Body of pancreas (tissue), 4 donors: ENCODE results near the gene BRDT. TPM values are rescaled to one million over a fixed set of nuclear protein-coding genes. Genes with fewer than 3 reads are reported as not detected.

Experiments
- ATAC-seq: fragments of 150-250 bp; one replicate; pipeline ENCODE4 v1.9.1; 2016
- DNase-seq, 4 donors: peaks; one replicate each; pipeline ENCODE4 v3.0.0-alpha.2; 2019
- H3K27ac ChIP-seq, 4 donors: fragments of 200-600 bp; sonication (generic); 1 replicate in 3 of 4; 2 replicates in 1 of 4; pipeline versions ENCODE4 v1.5.1 to v1.6.1; 2016 to 2019; ENCODE audit warnings: mild to moderate bottlenecking in 1 of 4, mixed read lengths in 1 of 4, moderate library complexity in 1 of 4
- H3K27me3 ChIP-seq, 2 donors: fragments of 200-600 bp; sonication (generic); one replicate each; pipeline ENCODE4 v1.6.0; 2016; ENCODE audit warnings: mild to moderate bottlenecking in 1 of 2
- H3K36me3 ChIP-seq, 2 donors: fragments of 200-600 bp; sonication (generic); replicated peaks in 1 of 2; 2 replicates each; pipeline ENCODE4 v1.5.1; 2016; ENCODE audit warnings: low read depth in 2 of 2; ENCODE audit not compliant: insufficient read depth in 1 of 2
- H3K4me1 ChIP-seq: fragments of 200-600 bp; sonication (generic); one replicate; pipeline ENCODE4 v1.6.0; 2016
- H3K4me3 ChIP-seq, 2 donors: fragments of 200-600 bp; sonication (generic); 1 replicate in 1 of 2; 2 replicates in 1 of 2; pipeline ENCODE4 v1.5.1; 2016 to 2019
- H3K9me3 ChIP-seq, 3 donors: fragments of 200-600 bp; sonication (generic); 1 replicate in 2 of 3; 2 replicates in 1 of 3; pipeline ENCODE4 v1.5.1; 2016
- POLR2A ChIP-seq, 3 donors: fragments of 450-650 bp; IDR thresholded peaks; one replicate each; pipeline ENCODE4 v1.6.1; 2016; ENCODE audit warnings: antibody characterized with exemption in 3 of 3, mild to moderate bottlenecking in 2 of 3
- WGBS, 2 donors: methylation state at CpG; one replicate each; pipeline ENCODE4 v1.1.5; 2017; 5-methylcytosine and 5-hydroxymethylcytosine counted together
- intact Hi-C: fragments of 100-400 bp; cut with DNase I; formaldehyde crosslinking; loops from one replicate; pipeline ENCODE4 v1.15.1; 2023
- total RNA-seq, 2 donors: library from RNA; depleted of rRNA; stranded (reverse); fragments of >200 nt; gene quantifications; one replicate each; pipeline ENCODE4 v1.1.0, GENCODE V29; 2016
- TF ChIP-seq, protein P1 (sequence below), 7 experiments: fragments of 450-650 bp in 4 of 7; fragments of 200-600 bp in 3 of 7; sonication (generic) in 3 of 7; IDR thresholded peaks; one replicate each; pipeline ENCODE4 v1.5.1; 2016 to 2019; ENCODE audit warnings: antibody characterized with exemption in 7 of 7

Gene BRDT
- total RNA-seq, 2 donors from 2014 or later: not detected

DNA sequence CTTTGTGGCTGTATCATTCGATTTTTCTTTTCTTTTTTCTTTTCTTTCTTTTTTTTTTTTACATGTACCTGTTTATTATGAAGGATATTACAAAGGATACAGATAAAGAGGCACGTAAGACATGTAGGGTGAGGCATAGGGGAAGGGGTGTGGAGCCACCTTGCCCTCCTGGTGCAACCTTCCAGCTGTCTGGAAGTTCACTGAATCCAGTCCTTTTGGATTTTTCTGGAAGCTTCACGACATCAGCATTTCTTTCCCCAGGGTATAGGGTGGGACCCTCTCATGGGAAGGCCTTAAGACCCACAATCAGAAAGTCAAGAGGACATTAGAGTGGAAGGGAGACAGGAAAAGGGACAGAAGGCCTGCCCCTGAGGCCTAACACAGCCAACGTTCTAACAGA lies 33.2 kb upstream of the BRDT start:
- DNase-seq: no peak
- TF ChIP-seq, protein P1, sequence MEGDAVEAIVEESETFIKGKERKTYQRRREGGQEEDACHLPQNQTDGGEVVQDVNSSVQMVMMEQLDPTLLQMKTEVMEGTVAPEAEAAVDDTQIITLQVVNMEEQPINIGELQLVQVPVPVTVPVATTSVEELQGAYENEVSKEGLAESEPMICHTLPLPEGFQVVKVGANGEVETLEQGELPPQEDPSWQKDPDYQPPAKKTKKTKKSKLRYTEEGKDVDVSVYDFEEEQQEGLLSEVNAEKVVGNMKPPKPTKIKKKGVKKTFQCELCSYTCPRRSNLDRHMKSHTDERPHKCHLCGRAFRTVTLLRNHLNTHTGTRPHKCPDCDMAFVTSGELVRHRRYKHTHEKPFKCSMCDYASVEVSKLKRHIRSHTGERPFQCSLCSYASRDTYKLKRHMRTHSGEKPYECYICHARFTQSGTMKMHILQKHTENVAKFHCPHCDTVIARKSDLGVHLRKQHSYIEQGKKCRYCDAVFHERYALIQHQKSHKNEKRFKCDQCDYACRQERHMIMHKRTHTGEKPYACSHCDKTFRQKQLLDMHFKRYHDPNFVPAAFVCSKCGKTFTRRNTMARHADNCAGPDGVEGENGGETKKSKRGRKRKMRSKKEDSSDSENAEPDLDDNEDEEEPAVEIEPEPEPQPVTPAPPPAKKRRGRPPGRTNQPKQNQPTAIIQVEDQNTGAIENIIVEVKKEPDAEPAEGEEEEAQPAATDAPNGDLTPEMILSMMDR (IDR thresholded peaks at IDR 0.05): no peak
- no peak for TF ChIP-seq POLR2A (IDR thresholded peaks at IDR 0.05)
- WGBS, 2 donors: 69 to 70% methylated on average over 4 of the region's 4 CpGs
- Histone ChIP-seq H3K27ac (no peak overlapping the region), H3K27me3 (no peaks in the 10 kb centered on the region), H3K9me3 (no peaks in the 10 kb centered on the region), H3K4me1 (no peaks in the 10 kb centered on the region), H3K36me3 (no peaks in the 10 kb centered on the region), H3K4me3 (no peak overlapping the region)
- intact Hi-C loops: no loop called here
- ATAC-seq: no peak

- no peaks in the 10 kb centered on the region for H3K9me3 ChIP-seq
- no peak for DNase-seq
- no peak overlapping the region for H3K4me3 ChIP-seq
- H3K4me1 ChIP-seq: no peaks in the 10 kb centered on the region
- no peaks in the 10 kb centered on the region for H3K27me3 ChIP-seq
- TF ChIP-seq POLR2A (IDR thresholded peaks at IDR 0.05): no peak
- TF ChIP-seq, protein P1 (IDR thresholded peaks at IDR 0.05): no peak
- H3K27ac ChIP-seq: no peak overlapping the region
- H3K36me3 ChIP-seq: no peaks in the 10 kb centered on the region
- intact Hi-C loops: no loop called here
- WGBS, 2 donors: 41 to 46% methylated on average over 5 of the region's 5 CpGs
- no peak for ATAC-seq
These were observed 32.3 kb upstream of the BRDT start for GRCh38 chr1:91916811-91917460.

DNA sequence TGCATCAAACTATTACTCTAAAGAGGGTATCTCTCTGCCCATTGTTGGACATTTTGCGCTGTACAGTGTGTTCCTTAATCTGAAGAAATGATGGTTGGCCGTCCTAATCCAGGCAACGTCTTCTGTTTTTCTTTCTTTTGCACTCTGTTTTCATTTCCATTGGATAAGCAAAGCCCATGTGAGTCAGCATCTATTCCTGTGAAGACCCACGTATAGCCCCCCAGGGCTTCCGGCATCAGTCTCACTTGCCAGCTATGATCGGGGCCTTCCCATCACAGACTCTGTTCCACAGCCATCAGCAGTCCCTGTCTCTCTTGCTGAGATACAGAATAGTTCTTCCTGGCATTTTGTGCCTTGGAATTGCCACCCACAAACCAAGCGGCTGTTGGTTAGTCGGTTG lies 29.2 kb upstream of the BRDT start:
- DNase-seq (no peak), ATAC-seq (no peak)
- Histone ChIP-seq H3K4me3 (no peak overlapping the region), H3K27ac (no peak overlapping the region), H3K27me3 (no peaks in the 10 kb centered on the region), H3K36me3 (no peaks in the 10 kb centered on the region), H3K9me3 (no peaks in the 10 kb centered on the region), H3K4me1 (no peaks in the 10 kb centered on the region)
- TF ChIP-seq, protein P1 (IDR thresholded peaks at IDR 0.05): no peak
- TF ChIP-seq POLR2A (IDR thresholded peaks at IDR 0.05): no peak
- intact Hi-C loops: loop anchor here (5.0 kb wide), 1 partner anchor 303 kb away; no protein-coding TSS in a partner anchor
- WGBS, 2 donors: 73 to 89% methylated on average over 8 of the region's 8 CpGs

GRCh38 chr1:91924146-91924545 lies 25.1 kb upstream of the BRDT start:
- intact Hi-C loops: loop anchor here (5.0 kb wide), 1 partner anchor 307 kb away; no protein-coding TSS in a partner anchor
- ATAC-seq (no peak), DNase-seq (no peak)
- Histone ChIP-seq H3K27me3 (no peaks in the 10 kb centered on the region), H3K4me1 (no peaks in the 10 kb centered on the region), H3K9me3 (no peaks in the 10 kb centered on the region), H3K4me3 (no peak overlapping the region), H3K27ac (no peak overlapping the region), H3K36me3 (no peaks in the 10 kb centered on the region)
- 90 to 91% methylated on average over 2 of the region's 2 CpGs for WGBS, 2 donors
- TF ChIP-seq POLR2A (IDR thresholded peaks at IDR 0.05): no peak
- TF ChIP-seq, protein P1 (IDR thresholded peaks at IDR 0.05): no peak
